Fibroblast of the aortic adventitia (primary cell): ENCODE data around the gene CTSE. TPM values are rescaled to one million over a fixed set of nuclear protein-coding genes. Genes with fewer than 3 reads are reported as not detected.

Experiments used
- DNase-seq: peaks from one replicate; pipeline ENCODE4 v3.0.0-alpha.2; 2010; ENCODE audit warnings: low read depth
- H3K4me3 ChIP-seq: 2 replicates; pipeline ENCODE4 v1.5.1; 2011; ENCODE audit warnings: low read depth, mild to moderate bottlenecking, control low read depth, low read length, moderate library complexity
- CTCF ChIP-seq: IDR thresholded peaks from 2 replicates; pipeline ENCODE4 v1.5.1; 2011; ENCODE audit warnings: mild to moderate bottlenecking, low read length, control low read depth, inconsistent platforms; ENCODE audit not compliant: insufficient read depth
- total RNA-seq: library from RNA; depleted of rRNA; stranded (reverse); fragments of >200 nt; gene quantifications from 2 replicates; pipeline ENCODE4 v1.2.3, GENCODE V29; 2012; ENCODE audit warnings: low replicate concordance

The CTSE gene
- total RNA-seq, 1 donor: not detected

GRCh38 chr1:205981257-205981656 is 42.4 kb downstream of the CTSE start:
- TF ChIP-seq CTCF: no peak
- DNase-seq: no peak

GRCh38 chr1:205980237-205980870 is 43.3 kb downstream of the CTSE start:
- no peak for DNase-seq
- TF ChIP-seq CTCF: no peak
- H3K4me3 ChIP-seq: no peak overlapping the region

More at GRCh38 chr1:205981257-205981656, 42.4 kb downstream of the CTSE start:
- no peak overlapping the region for H3K4me3 ChIP-seq

- no peak for TF ChIP-seq CTCF
- no peak overlapping the region for H3K4me3 ChIP-seq
- DNase-seq: no peak
Measured at GRCh38 chr1:205979301-205979700, 44.4 kb downstream of the CTSE start.

GRCh38 chr1:205978676-205979075 is 45.0 kb downstream of the CTSE start:
- no peak overlapping the region for H3K4me3 ChIP-seq
- no peak for DNase-seq
- no peak for TF ChIP-seq CTCF

- peak; percentile 93 for DNase-seq
- no peak overlapping the region for H3K4me3 ChIP-seq
- peak; percentile 98 for TF ChIP-seq CTCF
Measured at GRCh38 chr1:205977402-205978014, 46.2 kb downstream of the CTSE start.

- TF ChIP-seq CTCF: no peak
- H3K4me3 ChIP-seq: no peak overlapping the region
- DNase-seq: peak; percentile 21
Measured at GRCh38 chr1:205976708-205977401, 46.8 kb downstream of the CTSE start.
